Stimulated activated CD4-positive, alpha-beta T cell treated with anti-CD3 and anti-CD28 coated beads, TNF-alpha, amount 100 ng/mL, for 4 hours (primary cell): ENCODE measurements around the gene POMGNT1.

Experiments used
- DNase-seq, 3 experiments: peaks; one replicate each; pipeline ENCODE4 v3.0.0-alpha.2; 2020; ENCODE audit warnings: low read depth in 3 of 3

The POMGNT1 gene

DNA sequence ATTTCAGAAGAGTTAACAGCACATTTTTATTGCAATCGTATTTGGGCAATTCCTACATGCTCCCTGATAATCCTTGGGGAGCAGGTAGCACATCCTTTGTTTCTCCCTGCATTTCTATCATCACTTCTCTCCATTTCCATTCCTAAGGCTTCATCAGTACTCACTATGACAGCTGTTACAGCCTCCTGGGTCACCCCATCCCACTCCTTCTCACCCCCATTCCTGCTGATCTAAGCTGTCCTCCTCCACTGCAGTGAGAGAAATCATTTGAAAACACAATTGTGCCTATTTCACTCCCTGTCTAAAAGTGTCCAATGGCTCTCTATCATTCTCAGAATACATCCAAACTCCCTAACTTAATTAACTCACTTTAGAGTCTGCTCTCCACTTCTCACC is 40.3 kb downstream of the POMGNT1 start:
- no peak for DNase-seq

DNA sequence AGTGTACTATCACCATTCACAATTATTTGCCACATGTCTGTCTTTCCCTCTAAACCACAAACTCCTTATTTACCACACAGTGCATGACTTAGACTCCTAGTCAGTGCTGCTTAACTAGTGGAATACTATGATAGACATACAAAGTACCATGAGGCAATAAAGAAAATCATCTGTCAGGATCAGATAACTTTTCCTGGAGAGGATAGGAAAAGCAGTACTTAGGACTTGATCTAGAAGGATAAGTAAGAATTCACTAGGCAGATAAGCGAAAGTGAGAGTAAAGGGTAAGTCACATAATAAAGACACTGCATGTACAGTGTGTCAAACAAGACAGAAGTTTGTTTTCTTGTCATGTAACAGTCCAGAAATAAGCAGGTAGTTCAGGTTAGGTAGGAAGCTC is 44.5 kb downstream of the POMGNT1 start:
- DNase-seq, result no peak

DNA sequence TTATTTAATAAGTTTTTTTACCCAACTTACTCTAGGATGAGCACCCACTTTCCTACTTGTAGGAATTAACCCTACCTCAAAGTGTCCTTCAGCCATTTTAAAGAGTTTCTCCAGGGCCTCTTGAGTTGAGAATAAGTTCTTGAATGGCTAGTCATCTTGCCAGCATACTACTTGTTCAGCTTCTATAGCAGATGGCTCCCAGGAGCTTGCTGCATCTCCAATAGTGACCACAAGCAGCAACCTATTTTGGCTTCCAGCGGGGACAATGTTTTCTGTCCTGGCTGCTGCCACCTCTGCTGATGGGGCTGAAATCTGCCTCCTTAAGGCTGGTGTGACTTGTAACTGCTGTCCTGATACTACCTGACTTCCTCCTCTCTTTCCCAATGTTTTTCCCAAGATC is 45.0 kb downstream of the POMGNT1 start:
- DNase-seq, result no peak

DNA sequence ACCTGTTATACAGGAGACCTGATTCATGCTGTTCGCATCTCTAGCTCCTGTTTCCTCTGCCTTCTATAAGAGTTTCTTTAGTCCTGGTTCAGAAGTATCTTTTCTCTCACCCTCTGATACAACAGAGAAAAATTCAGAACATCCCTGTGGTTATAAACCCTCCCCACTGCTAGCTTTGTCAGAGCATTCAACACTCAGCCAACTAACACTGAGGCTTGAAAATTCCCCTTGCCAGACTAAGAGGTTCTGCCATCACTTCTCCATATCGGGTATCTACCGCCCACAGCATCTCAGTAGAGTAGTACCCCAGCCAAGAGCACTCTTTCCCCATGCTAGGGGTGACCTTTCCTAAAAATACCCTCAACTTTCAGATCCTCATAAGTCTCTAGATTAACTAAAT is 46.2 kb downstream of the POMGNT1 start:
- DNase-seq, result no peak

DNA sequence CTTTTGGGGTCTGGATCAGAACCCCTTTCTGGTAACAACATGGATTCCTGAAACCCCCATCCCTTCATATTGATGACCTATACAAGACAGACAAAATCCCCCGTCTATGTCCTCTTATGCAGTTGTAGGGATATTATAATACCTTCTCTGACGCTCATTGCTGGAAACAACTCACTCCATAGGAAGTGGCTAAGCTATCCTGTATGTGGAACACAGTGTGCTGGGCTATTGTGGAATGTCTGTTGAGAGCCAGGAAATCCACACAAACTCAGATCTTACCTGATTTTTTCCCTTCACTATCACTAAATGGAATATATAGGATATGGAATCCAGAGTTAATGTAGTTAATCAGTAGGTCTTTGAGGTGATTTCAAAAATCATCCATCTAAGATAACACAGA is 48.1 kb downstream of the POMGNT1 start:
- DNase-seq, result no peak

DNA sequence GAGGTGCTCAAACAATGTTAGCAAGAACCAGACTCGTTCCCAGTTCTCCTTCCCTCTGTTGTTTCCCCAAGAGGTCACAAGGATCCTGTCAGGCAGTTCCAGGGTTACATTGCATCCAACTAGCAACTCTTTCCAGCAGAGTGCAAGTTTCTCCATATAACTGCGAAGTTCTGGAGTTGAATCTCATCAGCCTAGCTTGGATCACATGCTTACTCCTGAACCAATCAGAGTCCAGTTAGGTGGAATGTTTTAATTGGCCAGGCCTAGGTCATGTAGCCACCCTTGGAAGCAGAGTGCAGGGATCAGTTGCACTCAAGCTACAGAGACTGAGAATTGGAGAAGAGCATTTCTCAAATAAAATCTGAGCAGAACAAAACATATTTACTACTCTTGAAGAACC is 49.9 kb downstream of the POMGNT1 start:
- no peak for DNase-seq
